Keratinocyte (primary cell): ENCODE data around the gene GPLD1. TPM values are rescaled to one million over a fixed set of nuclear protein-coding genes. Genes with fewer than 3 reads are reported as not detected.

Experiments used
- DNase-seq: peaks from one replicate; pipeline ENCODE4 v3.0.0-alpha.2; 2011; ENCODE audit warnings: low read depth, missing footprints, low spot score
- FAIRE-seq: peaks from 2 replicates; lab custom pipeline; 2011; peaks lifted over from hg19 to GRCh38; lab: Jason Lieb, UNC
- H2AFZ ChIP-seq: 2 replicates; pipeline ENCODE4 v1.6.0; 2012; ENCODE audit warnings: low read length, control low read depth, inconsistent platforms; ENCODE audit not compliant: control insufficient read depth
- H3K27ac ChIP-seq: 2 replicates; pipeline ENCODE4 v1.5.1; 2011; ENCODE audit warnings: low read length; ENCODE audit not compliant: control insufficient read depth, insufficient read depth
- H3K27me3 ChIP-seq: 3 replicates; pipeline ENCODE4 v1.6.0; 2011; ENCODE audit warnings: low read length; ENCODE audit not compliant: control insufficient read depth, insufficient read depth; ENCODE audit errors: extremely low read depth
- H3K36me3 ChIP-seq, 2 experiments: 2 replicates in 1 of 2; 3 replicates in 1 of 2; pipeline ENCODE4 v1.5.1; 2011; ENCODE audit warnings: low read length in 2 of 2, mild to moderate bottlenecking in 1 of 2; ENCODE audit not compliant: control insufficient read depth in 2 of 2, insufficient read depth in 2 of 2; ENCODE audit errors: extremely low read depth in 1 of 2
- H3K4me1 ChIP-seq: 3 replicates; pipeline ENCODE4 v1.5.1; 2011; ENCODE audit warnings: low read length; ENCODE audit not compliant: control insufficient read depth, insufficient read depth; ENCODE audit errors: extremely low read depth
- H3K4me2 ChIP-seq: 3 replicates; pipeline ENCODE4 v1.6.0; 2011; ENCODE audit warnings: low read depth, low read length; ENCODE audit not compliant: control insufficient read depth, insufficient read depth; ENCODE audit errors: extremely low read depth
- H3K4me3 ChIP-seq, 3 experiments: fragments of 200-600 bp in 1 of 3; sonication (generic) in 1 of 3; 2 replicates in 2 of 3; 3 replicates in 1 of 3; pipeline ENCODE4 v1.5.1; 2011 to 2016; ENCODE audit warnings: low read length in 3 of 3, mild to moderate bottlenecking in 3 of 3, control low read depth in 2 of 3, inconsistent platforms in 1 of 3, low read depth in 1 of 3, mixed read lengths in 1 of 3, mixed run types in 1 of 3, moderate library complexity in 1 of 3; ENCODE audit not compliant: control insufficient read depth in 2 of 3, insufficient read depth in 2 of 3; ENCODE audit errors: extremely low read depth in 1 of 3
- H3K79me2 ChIP-seq: 2 replicates; pipeline ENCODE4 v1.6.0; 2012; ENCODE audit warnings: low read length; ENCODE audit not compliant: control insufficient read depth, insufficient read depth
- H3K9ac ChIP-seq: 3 replicates; pipeline ENCODE4 v1.6.0; 2011; ENCODE audit warnings: low read length; ENCODE audit not compliant: control insufficient read depth, insufficient read depth; ENCODE audit errors: extremely low read depth
- H3K9me1 ChIP-seq: 3 replicates; pipeline ENCODE4 v1.6.0; 2011; ENCODE audit warnings: low read length; ENCODE audit not compliant: control insufficient read depth, insufficient read depth; ENCODE audit errors: extremely low read depth
- H3K9me3 ChIP-seq: 2 replicates; pipeline ENCODE4 v1.5.1; 2012; ENCODE audit warnings: low read depth, low read length; ENCODE audit not compliant: control insufficient read depth
- H4K20me1 ChIP-seq: 3 replicates; pipeline ENCODE4 v1.6.0; 2011; ENCODE audit warnings: low read length; ENCODE audit not compliant: control insufficient read depth, insufficient read depth; ENCODE audit errors: extremely low read depth
- CTCF ChIP-seq, 3 experiments: IDR thresholded peaks in 1 of 3; conservative IDR thresholded peaks in 1 of 3; optimal IDR thresholded peaks in 1 of 3; 2 replicates in 2 of 3; 3 replicates in 1 of 3; pipeline versions ENCODE3 to v1.5.1; 2011; ENCODE audit warnings: low read length in 3 of 3, mild to moderate bottlenecking in 3 of 3, moderate library complexity in 2 of 3, control low read depth in 1 of 3, inconsistent platforms in 1 of 3; ENCODE audit not compliant: insufficient read depth in 2 of 3; ENCODE audit errors: extremely low read depth in 1 of 3
- EZH2 ChIP-seq: IDR thresholded peaks from one replicate; pipeline ENCODE4 v1.6.1; 2012; ENCODE audit warnings: inconsistent platforms, mild to moderate bottlenecking, low read length, moderate library complexity
- dilution Hi-C: fragments of 300-500 bp; cut with MboI; formaldehyde crosslinking; loops from one replicate; pipeline ENCODE4 v1.7.0; 2020; ENCODE audit warnings: low sequenced_read_pairs; ENCODE audit not compliant: extremely low pct_ligation_motif_present
- polyA plus RNA-seq, 5 experiments: library from polyadenylated mRNA; depleted of rRNA in 3 of 5; stranded (reverse) in 3 of 5; stranded (forward) in 1 of 5; unstranded in 1 of 5; fragments of >200 nt; gene quantifications; 1 replicate in 1 of 5; 2 replicates in 3 of 5; 3 replicates in 1 of 5; pipeline versions ENCODE4 v1.2.1 to v1.2.3, GENCODE V29; 2011 to 2012; ENCODE audit warnings: missing spikeins in 2 of 5, low read depth in 1 of 5, low replicate concordance in 1 of 5

The GPLD1 gene
- polyA plus RNA-seq, 1 donor (not counting 4 experiments of a cell fraction or from before 2014, with no cell fraction given) = 0.07 TPM

DNA sequence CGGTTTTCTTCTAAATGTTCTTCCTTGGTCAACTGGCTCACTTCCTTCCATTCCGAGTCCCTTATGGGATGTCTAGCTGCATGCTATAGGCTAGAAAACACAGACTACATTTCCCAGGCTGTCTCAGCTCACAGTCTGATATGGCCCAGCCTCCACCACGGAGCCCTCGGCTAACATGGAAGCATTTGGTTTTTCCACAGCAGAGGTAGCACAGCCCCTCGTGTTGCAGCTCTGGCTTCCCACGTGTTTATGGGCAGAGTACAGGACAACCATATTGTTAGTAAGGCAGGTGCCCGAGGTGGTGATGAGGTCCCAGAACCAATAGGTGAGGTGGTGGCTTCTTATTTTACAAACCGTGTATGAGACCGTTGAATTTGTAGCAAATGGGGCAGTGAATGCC lies 8.7 kb downstream of the GPLD1 start:
- H3K4me3 ChIP-seq = no peak overlapping the region
- no peak for DNase-seq
- no peaks in the 10 kb centered on the region for H3K9me1 ChIP-seq
- H3K4me2 ChIP-seq = no peak overlapping the region
- no peak overlapping the region for H3K27ac ChIP-seq
- H3K4me1 ChIP-seq = no peaks in the 10 kb centered on the region
- no peaks in the 10 kb centered on the region for H3K79me2 ChIP-seq
- H3K9me3 ChIP-seq = no peaks in the 10 kb centered on the region
- no peak for TF ChIP-seq EZH2
- no peak for TF ChIP-seq CTCF (optimal IDR thresholded peaks at IDR 0.05 in 1 of 3, IDR thresholded peaks at IDR 0.05 in 1 of 3, conservative IDR thresholded peaks at IDR 0.05 in 1 of 3; ENCODE audit: extremely low read depth in 1 of 3, insufficient read depth in 2 of 3, low read length in 3 of 3)
- H2AFZ ChIP-seq = no peak overlapping the region
- H3K27me3 ChIP-seq = no peaks in the 10 kb centered on the region
- dilution Hi-C loops = no loop called here
- FAIRE-seq = no peak
- H3K36me3 ChIP-seq = no peaks in the 10 kb centered on the region
- no peaks in the 10 kb centered on the region for H4K20me1 ChIP-seq
- H3K9ac ChIP-seq = no peak overlapping the region

- no peaks in the 10 kb centered on the region for H3K27me3 ChIP-seq
- FAIRE-seq = no peak
- dilution Hi-C loops = no loop called here
Measured at GRCh38 chr6:24478903-24479302, 10.5 kb downstream of the GPLD1 start.

More at GRCh38 chr6:24478903-24479302, 10.5 kb downstream of the GPLD1 start:
- Histone ChIP-seq H2AFZ (no peak overlapping the region), H3K4me2 (no peak overlapping the region), H3K4me3 (no peak overlapping the region), H3K4me1 (no peaks in the 10 kb centered on the region), H3K36me3 (no peaks in the 10 kb centered on the region), H3K79me2 (no peaks in the 10 kb centered on the region), H3K9ac (no peak overlapping the region), H3K9me1 (no peaks in the 10 kb centered on the region), H3K27ac (no peak overlapping the region), H3K9me3 (no peaks in the 10 kb centered on the region), H4K20me1 (no peaks in the 10 kb centered on the region)
- TF ChIP-seq EZH2 (no peak), CTCF (optimal IDR thresholded peaks at IDR 0.05 in 1 of 3, IDR thresholded peaks at IDR 0.05 in 1 of 3, conservative IDR thresholded peaks at IDR 0.05 in 1 of 3; ENCODE audit: extremely low read depth in 1 of 3, insufficient read depth in 2 of 3, low read length in 3 of 3) (no peak)
- DNase-seq = no peak
